GM12878 (cell line): ENCODE data around the gene STEAP1. TPM values are rescaled to one million over a fixed set of nuclear protein-coding genes. Genes with fewer than 3 reads are reported as not detected.

ENCODE experiments used
- ATAC-seq: fragments of 200-7000 bp; cut with Tn5 transposase; 3 replicates; pipeline ENCODE4 v1.9.1; 2020; ENCODE audit warnings: mild to moderate bottlenecking, moderate library complexity
- BruUV-seq: library from RNA; stranded (reverse); fragments of 400-500 nt; replicated peaks from 2 replicates; lab custom pipeline; 2021; lab: Mats Ljungman, UMichigan
- CTCF ChIA-PET: fragments of 300-600 bp; sonication (Branson Sonifier 250); formaldehyde crosslinking; extraction: SDS; loops from one replicate; lab custom pipeline; 2021; ENCODE audit warnings: inconsistent platforms; lab: Yijun Ruan, JAX
- POLR2A ChIA-PET: fragments of 350-600 bp; formaldehyde crosslinking; extraction: SDS; loops from one replicate; lab custom pipeline; 2021; ENCODE audit warnings: inconsistent platforms; lab: Charles Lee
- RAD21 ChIA-PET: fragments of 300-600 bp; sonication (Branson Sonifier 250); formaldehyde crosslinking; loops from one replicate; lab custom pipeline; 2023; ENCODE audit warnings: antibody characterized with exemption; ENCODE audit not compliant: unreplicated experiment; lab: Charles Lee
- SMC1A ChIA-PET: fragments of 300-600 bp; sonication (Branson Sonifier 250); formaldehyde crosslinking; loops from one replicate; lab custom pipeline; 2023; ENCODE audit not compliant: unreplicated experiment, uncharacterized antibody; lab: Charles Lee
- DNase-seq: peaks from one replicate; pipeline ENCODE4 v3.0.0-alpha.2; 2011; ENCODE audit warnings: low read depth, low spot score
- FAIRE-seq: peaks from 3 replicates; lab custom pipeline; 2011; peaks lifted over from hg19 to GRCh38; lab: Jason Lieb, UNC
- H2AFZ ChIP-seq: 2 replicates; pipeline ENCODE4 v1.6.0; 2011; ENCODE audit warnings: low read depth, low read length, control low read depth; ENCODE audit not compliant: control insufficient read depth
- H3K27ac ChIP-seq: 2 replicates; pipeline ENCODE4 v1.5.1; 2011; ENCODE audit warnings: control low read depth; ENCODE audit not compliant: control insufficient read depth, insufficient read depth
- H3K27me3 ChIP-seq, 2 experiments: replicated peaks in 1 of 2; 2 replicates each; pipeline versions ENCODE4 v1.6.0 to v1.6.1; 2011; ENCODE audit warnings: low read length in 1 of 2; ENCODE audit not compliant: control insufficient read depth in 2 of 2, insufficient read depth in 2 of 2
- H3K36me3 ChIP-seq, 2 experiments: 2 replicates each; pipeline ENCODE4 v1.5.1; 2011; ENCODE audit warnings: low read length in 1 of 2; ENCODE audit not compliant: control insufficient read depth in 2 of 2, insufficient read depth in 2 of 2
- H3K4me1 ChIP-seq: 2 replicates; pipeline ENCODE4 v1.6.1; 2011; ENCODE audit warnings: mild to moderate bottlenecking, low read length, moderate library complexity, mixed read lengths; ENCODE audit not compliant: control insufficient read depth, insufficient read depth
- H3K4me2 ChIP-seq: 2 replicates; pipeline ENCODE4 v1.6.0; 2011; ENCODE audit warnings: control low read depth; ENCODE audit not compliant: control insufficient read depth, insufficient read depth
- H3K4me3 ChIP-seq: fragments of 200-600 bp; sonication (generic); 2 replicates; pipeline ENCODE4 v1.5.1; 2016
- H3K79me2 ChIP-seq: 2 replicates; pipeline ENCODE4 v1.6.0; 2011; ENCODE audit warnings: low read length; ENCODE audit not compliant: control insufficient read depth, insufficient read depth
- H3K9ac ChIP-seq: 2 replicates; pipeline ENCODE4 v1.8.0; 2011; ENCODE audit warnings: low read length, control low read depth, mixed read lengths; ENCODE audit not compliant: control insufficient read depth, insufficient read depth
- H3K9me3 ChIP-seq: replicated peaks from 3 replicates; pipeline ENCODE4 v1.5.1; 2011; ENCODE audit warnings: mild to moderate bottlenecking, low read length; ENCODE audit not compliant: control insufficient read depth, insufficient read depth
- H4K20me1 ChIP-seq: 2 replicates; pipeline ENCODE4 v1.6.0; 2011; ENCODE audit not compliant: control insufficient read depth, insufficient read depth
- BCLAF1 ChIP-seq: fragments of 450-650 bp; IDR thresholded peaks from 2 replicates; pipeline ENCODE4 v1.6.1; 2017; ENCODE audit warnings: antibody characterized with exemption, mild to moderate bottlenecking, moderate library complexity
- CHD4 ChIP-seq: fragments of 200-600 bp; sonication (generic); IDR thresholded peaks from 2 replicates; pipeline ENCODE4 v1.6.1; 2016; ENCODE audit warnings: mild to moderate bottlenecking
- CREM ChIP-seq: IDR thresholded peaks from 2 replicates; pipeline ENCODE4 v1.6.1; 2014; ENCODE audit warnings: antibody characterized with exemption, low read depth
- FOS ChIP-seq: IDR thresholded peaks from 3 replicates; pipeline ENCODE4 v1.6.1; 2011; ENCODE audit warnings: borderline replicate concordance; ENCODE audit not compliant: insufficient read length; ENCODE audit errors: extremely low read depth
- HCFC1 ChIP-seq: fragments of 150-350 bp; IDR thresholded peaks from 2 replicates; pipeline ENCODE4 v1.6.1; 2014; ENCODE audit warnings: low read length
- JUND ChIP-seq: IDR thresholded peaks from 2 replicates; pipeline ENCODE4 v1.6.1; 2012; ENCODE audit warnings: low read depth, mild to moderate bottlenecking, low read length, improper control_type of control experiment, moderate library complexity
- KLF5 ChIP-seq: fragments of 450-650 bp; IDR thresholded peaks from 2 replicates; pipeline ENCODE4 v1.6.1; 2014; ENCODE audit warnings: mild to moderate bottlenecking; ENCODE audit not compliant: partially characterized antibody
- STAT1 ChIP-seq: fragments of 450-650 bp; conservative IDR thresholded peaks from 2 replicates; pipeline ENCODE4 v1.6.1; 2014; ENCODE audit warnings: antibody characterized with exemption, mild to moderate bottlenecking
- ZZZ3 ChIP-seq: IDR thresholded peaks from 2 replicates; pipeline ENCODE4 v1.6.1; 2011; ENCODE audit warnings: low read depth; ENCODE audit not compliant: control insufficient read depth, insufficient read length
- WGBS: methylation state at CpG from one replicate; pipeline ENCODE4 v1.1.6; 2016; ENCODE audit warnings: low lambda C conversion rate; ENCODE audit not compliant: insufficient replicate concordance, insufficient coverage; ENCODE audit errors: missing lambda C conversion rate; 5-methylcytosine and 5-hydroxymethylcytosine counted together
- in situ Hi-C: fragments of 300-500 bp; cut with MboI; formaldehyde crosslinking; loops from 9 replicates; pipeline ENCODE4 v1.14.3; 2018; ENCODE audit warnings: mixed read lengths
- intact Hi-C: fragments of 100-400 bp; cut with micrococcal nuclease; formaldehyde crosslinking; loops from one replicate; pipeline ENCODE4 v1.14.2; 2022; ENCODE audit not compliant: unreplicated experiment
- polyA plus RNA-seq, 11 experiments: library from polyadenylated mRNA; depleted of rRNA in 4 of 11; unstranded in 6 of 11; stranded (reverse) in 5 of 11; fragments of >200 nt; fragmentation: Nextera tagmentation in 4 of 11; fragmentation: Illumina TruSeq in 1 of 11; extraction: Ambion mirVana in 4 of 11; extraction: Trizol in 1 of 11; gene quantifications; 1 replicate in 1 of 11; 2 replicates in 10 of 11; pipeline versions ENCODE4 v1.2.1 to v1.2.3, GENCODE V29; 2011 to 2016; ENCODE audit warnings: inconsistent platforms in 2 of 11, missing spikeins in 2 of 11, low read depth in 1 of 11
- total RNA-seq, 4 experiments: library from RNA; depleted of rRNA in 3 of 4; stranded (reverse); fragments of >200 nt in 3 of 4; fragmentation: Illumina TruSeq in 1 of 4; extraction: Trizol in 1 of 4; gene quantifications; 2 replicates each; pipeline versions ENCODE4 v1.2.1 to v1.2.3, GENCODE V29; 2013 to 2021

Gene STEAP1
- total and polyA plus RNA-seq, 10 of the 15 experiments (the other 5 are each of a cell fraction or from before 2014, with no cell fraction given), result 2.1 to 44.6 (median 4.6) TPM

- TF ChIP-seq JUND, result peak; percentile 31; the same call in 1 of the 2 replicates
These were observed 19.0 kb downstream of the STEAP1 start (continued) for GRCh38 chr7:90173127-90173844.

- no peaks in the 10 kb centered on the region for H3K79me2 ChIP-seq
- CTCF ChIA-PET, result interaction anchor here (1.3 to 1.9 kb wide), 4 partner anchors 18 to 87 kb away, joined by 3 to 6 read pairs (median 4); partner anchors contain the start of gene STEAP1
- no peak overlapping the region for H2AFZ ChIP-seq
- H3K27ac ChIP-seq, result no peak overlapping the region
- peaks cover 22% of the 10 kb centered on the region for H3K4me1 ChIP-seq
- DNase-seq, result no peak
- POLR2A ChIA-PET, result interaction anchor here (0.9 to 1.5 kb wide), 2 partner anchors 8 to 10 kb away, joined by 3 to 4 read pairs; no protein-coding TSS in a partner anchor
- intact Hi-C loops, result no loop called here
- H4K20me1 ChIP-seq, result no peaks in the 10 kb centered on the region
- SMC1A ChIA-PET, result interaction anchor here (0.6 to 7.8 kb wide), 6 partner anchors 12 to 68 kb away, joined by 3 to 58 read pairs (median 6); partner anchors contain the start of genes CFAP69 and STEAP2
- FAIRE-seq, result no peak
- no peak overlapping the region for H3K4me3 ChIP-seq
- RAD21 ChIA-PET, result interaction anchor here (0.7 to 3.9 kb wide), 3 partner anchors 13 to 36 kb away, joined by 3 to 24 read pairs (median 4); partner anchors contain the start of gene STEAP2
- no peak overlapping the region for H3K4me2 ChIP-seq
- no peak for ATAC-seq
- BruUV-seq, result no TSS peak
- no peaks in the 10 kb centered on the region for H3K36me3 ChIP-seq
- no peak for TF ChIP-seq CHD4
- no peak for TF ChIP-seq CREM
- TF ChIP-seq BCLAF1, result no peak
- TF ChIP-seq HCFC1, result no peak
- TF ChIP-seq FOS, result no peak
- TF ChIP-seq ZZZ3, result no peak
- TF ChIP-seq KLF5, result no peak
- TF ChIP-seq STAT1, result no peak
- H3K9ac ChIP-seq, result no peak overlapping the region
- peaks cover 13% of the 10 kb centered on the region; the same call in 2 of the 3 replicates for H3K9me3 ChIP-seq
- in situ Hi-C loops, result no loop called here
- no peaks in the 10 kb centered on the region for H3K27me3 ChIP-seq
- 68% methylated on average over 4 of the region's 4 CpGs for WGBS
These were observed 21.4 kb downstream of the STEAP1 start for GRCh38 chr7:90175667-90176066.
